GM21381 (cell line): Measurements from ENCODE around the gene STAB2.

ENCODE experiments used
- ATAC-seq: cut with Tn5 transposase; IDR thresholded peaks from one replicate; pipeline ENCODE4 v1.9.1; 2021; ENCODE audit warnings: mild to moderate bottlenecking, moderate library complexity; ENCODE audit not compliant: unreplicated experiment

Gene STAB2

GRCh38 chr12:103586791-103587370 lies at the start of gene STAB2:
STAB2 (plus strand) TSS chr12:103587273; CDS start chr12:103587477, 204 bp downstream.
- no peak for ATAC-seq

- ATAC-seq: no peak
These were observed 48.7 kb upstream of the STAB2 start for GRCh38 chr12:103538397-103538796.

- ATAC-seq: no peak
These were observed 46.8 kb upstream of the STAB2 start for GRCh38 chr12:103540319-103540718.

- no peak for ATAC-seq
These were observed 45.0 kb upstream of the STAB2 start for GRCh38 chr12:103542078-103542477.

- ATAC-seq: no peak
These were observed 40.1 kb upstream of the STAB2 start for GRCh38 chr12:103546959-103547358.

- no peak for ATAC-seq
These were observed 39.7 kb upstream of the STAB2 start for GRCh38 chr12:103547376-103547775.

GRCh38 chr12:103547929-103548328 lies 39.1 kb upstream of the STAB2 start:
- ATAC-seq: no peak

GRCh38 chr12:103548622-103549601 lies 38.2 kb upstream of the STAB2 start:
- peak; percentile 71 for ATAC-seq

GRCh38 chr12:103556890-103557627 lies 30.0 kb upstream of the STAB2 start:
- no peak for ATAC-seq

- ATAC-seq: no peak
These were observed 29.5 kb upstream of the STAB2 start for GRCh38 chr12:103557628-103558010.

GRCh38 chr12:103558879-103559278 lies 28.2 kb upstream of the STAB2 start:
- no peak for ATAC-seq

GRCh38 chr12:103560604-103561101 lies 26.4 kb upstream of the STAB2 start:
- ATAC-seq: no peak

GRCh38 chr12:103561174-103561573 lies 25.9 kb upstream of the STAB2 start:
- ATAC-seq: no peak

GRCh38 chr12:103566398-103566797 lies 20.7 kb upstream of the STAB2 start:
- ATAC-seq: no peak

- ATAC-seq: no peak
These were observed 17.8 kb upstream of the STAB2 start for GRCh38 chr12:103569278-103569677.

- no peak for ATAC-seq
These were observed 15.8 kb upstream of the STAB2 start for GRCh38 chr12:103571286-103571685.

GRCh38 chr12:103572312-103573045 lies 14.6 kb upstream of the STAB2 start:
- ATAC-seq: no peak

GRCh38 chr12:103573185-103573584 lies 13.9 kb upstream of the STAB2 start:
- ATAC-seq: no peak

GRCh38 chr12:103578926-103579325 lies 8.1 kb upstream of the STAB2 start:
- no peak for ATAC-seq

GRCh38 chr12:103580026-103580425 lies 7.0 kb upstream of the STAB2 start:
- ATAC-seq: no peak

GRCh38 chr12:103583008-103583407 lies 4.1 kb upstream of the STAB2 start:
- no peak for ATAC-seq
